ENCODE results near the gene MTMR2. TPM values are rescaled to one million over a fixed set of nuclear protein-coding genes. Genes with fewer than 3 reads are reported as not detected.
A peak's percentile ranks its signal among the peaks of the same experiment; 100 is the strongest.

The MTMR2 gene
- total RNA-seq, 1 experiment from 2014 or later = 75.2 TPM

- intact Hi-C loops (cut with micrococcal nuclease; ENCODE audit: unreplicated experiment) = no loop called here
- Histone ChIP-seq H3K9me3 (peaks cover 4% of the 10 kb centered on the region), H3K4me1 (peaks cover 6% of the 10 kb centered on the region), H3K36me3 (ENCODE audit: control insufficient read depth, insufficient read depth, low read length) (no peaks in the 10 kb centered on the region), H3K27me3 (replicated peaks; ENCODE audit: control insufficient read depth, insufficient read depth, low read length) (no peaks in the 10 kb centered on the region), H3K4me3 (ENCODE audit: low read depth, low read length) (no peak overlapping the region)
- no TSS peak for BruUV-seq (replicated peaks)
- Mint-ChIP-seq H3K27ac (ENCODE audit: unreplicated experiment) (no peak overlapping the region), H3K4me1 (ENCODE audit: low read depth, unreplicated experiment) (peaks cover 6% of the 10 kb centered on the region), H3K36me3 (ENCODE audit: insufficient read depth, unreplicated experiment) (peaks cover 11% of the 10 kb centered on the region), H3K27me3 (ENCODE audit: insufficient read depth, unreplicated experiment) (no peaks in the 10 kb centered on the region), H3K4me3 (ENCODE audit: unreplicated experiment) (no peak overlapping the region), H3K9me3 (ENCODE audit: unreplicated experiment) (peaks cover 13% of the 10 kb centered on the region)
- DNase-seq = no peak
- no peak for TF ChIP-seq CTCF (IDR thresholded peaks at IDR 0.05; ENCODE audit: insufficient read depth in 1 of 2, low read depth in 1 of 2, low read length in 1 of 2, severe bottlenecking in 1 of 2, unreplicated experiment in 1 of 2)
- ChIA-PET POLR2A (no interaction called here), CTCF (no interaction called here)
Observed at GRCh38 chr11:95926726-95927125, 2.8 kb upstream of the MTMR2 start.

GRCh38 chr11:95925011-95925410, 1.1 kb upstream of the MTMR2 start:
- H3K27ac Mint-ChIP-seq (ENCODE audit: unreplicated experiment) = peak overlapping the region; percentile 96
- intact Hi-C loops (cut with micrococcal nuclease; ENCODE audit: unreplicated experiment) = loop anchor here (1.0 to 2.0 kb wide), 4 partner anchors 60 to 466 kb away; partner anchors contain the start of genes JRKL and MAML2
- peaks cover 11% of the 10 kb centered on the region for H3K36me3 Mint-ChIP-seq (ENCODE audit: insufficient read depth, unreplicated experiment)
- POLR2A ChIA-PET = interaction anchor here (0.6 to 1.0 kb wide), 3 partner anchors 318 to 465 kb away, joined by 3 to 9 read pairs (median 3); partner anchors contain the start of genes CCDC82 and JRKL
- no peaks in the 10 kb centered on the region for H3K27me3 Mint-ChIP-seq (ENCODE audit: insufficient read depth, unreplicated experiment)
- Histone ChIP-seq H3K4me1 (peaks cover 6% of the 10 kb centered on the region), H3K4me3 (ENCODE audit: low read depth, low read length) (peak overlapping the region; percentile 84), H3K9me3 (no peaks in the 10 kb centered on the region), H3K27me3 (replicated peaks; ENCODE audit: control insufficient read depth, insufficient read depth, low read length) (no peaks in the 10 kb centered on the region), H3K36me3 (ENCODE audit: control insufficient read depth, insufficient read depth, low read length) (no peaks in the 10 kb centered on the region)
- no peak for TF ChIP-seq CTCF (IDR thresholded peaks at IDR 0.05; ENCODE audit: insufficient read depth in 1 of 2, low read depth in 1 of 2, low read length in 1 of 2, severe bottlenecking in 1 of 2, unreplicated experiment in 1 of 2)
- H3K9me3 Mint-ChIP-seq (ENCODE audit: unreplicated experiment) = no peaks in the 10 kb centered on the region
- DNase-seq = peak in 1 of 2 experiments; percentile 42
- CTCF ChIA-PET = interaction anchor here (1.0 to 2.5 kb wide), 4 partner anchors 76 to 469 kb away, joined by 3 to 21 read pairs (median 6); partner anchors contain the start of gene MAML2
- H3K4me3 Mint-ChIP-seq (ENCODE audit: unreplicated experiment) = peak overlapping the region; percentile 88
- no TSS peak for BruUV-seq (replicated peaks)
- H3K4me1 Mint-ChIP-seq (ENCODE audit: low read depth, unreplicated experiment) = peaks cover 6% of the 10 kb centered on the region

- H3K9me3 ChIP-seq = no peaks in the 10 kb centered on the region
- Mint-ChIP-seq H3K27ac (ENCODE audit: unreplicated experiment) (peak overlapping the region; percentile 96), H3K4me3 (ENCODE audit: unreplicated experiment) (peak overlapping the region; percentile 88), H3K4me1 (ENCODE audit: low read depth, unreplicated experiment) (peaks cover 10% of the 10 kb centered on the region), H3K36me3 (ENCODE audit: insufficient read depth, unreplicated experiment) (peaks cover 11% of the 10 kb centered on the region), H3K9me3 (ENCODE audit: unreplicated experiment) (no peaks in the 10 kb centered on the region), H3K27me3 (ENCODE audit: insufficient read depth, unreplicated experiment) (no peaks in the 10 kb centered on the region)
- peaks cover 6% of the 10 kb centered on the region for H3K4me1 ChIP-seq
- BruUV-seq (replicated peaks) = TSS peak; percentile 88
- H3K36me3 ChIP-seq (ENCODE audit: control insufficient read depth, insufficient read depth, low read length) = no peaks in the 10 kb centered on the region
- TF ChIP-seq CTCF (IDR thresholded peaks at IDR 0.05; ENCODE audit: insufficient read depth in 1 of 2, low read depth in 1 of 2, low read length in 1 of 2, severe bottlenecking in 1 of 2, unreplicated experiment in 1 of 2) = no peak
- peak overlapping the region; percentile 84 for H3K4me3 ChIP-seq (ENCODE audit: low read depth, low read length)
- ChIA-PET POLR2A (interaction anchor here (0.5 to 1.2 kb wide), 5 partner anchors 9 to 465 kb away, joined by 3 to 9 read pairs (median 3); partner anchors contain the start of genes CCDC82 and JRKL), CTCF (interaction anchor here (0.5 to 2.5 kb wide), 5 partner anchors 75 to 523 kb away, joined by 3 to 21 read pairs (median 6); partner anchors contain the start of gene MAML2)
- no peak for DNase-seq
- H3K27me3 ChIP-seq (replicated peaks; ENCODE audit: control insufficient read depth, insufficient read depth, low read length) = no peaks in the 10 kb centered on the region
- intact Hi-C loops (cut with micrococcal nuclease; ENCODE audit: unreplicated experiment) = loop anchor here (1.0 to 5.0 kb wide), 8 partner anchors 20 to 466 kb away; partner anchors contain the start of genes JRKL and MAML2
Observed at GRCh38 chr11:95924414-95924760, 480 bp upstream of the MTMR2 start.
